CD4-positive, alpha-beta T cell treated with Interleukin-21 for 1 hour (primary cell): ENCODE data around the gene TMEM272.

Experiments used
- DNase-seq: peaks from one replicate; pipeline ENCODE4 v3.0.0-alpha.2; 2020

TMEM272 gene

DNA sequence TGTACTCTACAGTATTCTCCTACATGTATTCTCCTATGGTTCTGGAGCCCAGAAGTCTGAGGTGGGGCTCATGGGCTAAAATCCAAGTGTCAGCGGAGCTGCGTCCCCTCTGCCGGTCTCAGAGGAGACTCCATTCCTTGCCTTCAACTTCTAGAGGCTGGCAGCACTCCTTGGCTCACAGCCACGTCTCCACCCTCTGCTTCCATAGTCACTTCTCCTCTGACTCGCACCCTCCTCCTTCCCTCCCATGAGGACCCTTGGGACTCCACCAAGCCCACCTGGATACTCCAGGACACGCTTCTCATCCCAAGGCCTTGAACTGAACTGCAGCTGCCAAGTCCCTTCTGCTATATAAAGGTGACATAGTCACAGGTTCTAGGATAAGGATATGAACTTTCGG lies 68.8 kb downstream of the TMEM272 start:
- DNase-seq: no peak

DNA sequence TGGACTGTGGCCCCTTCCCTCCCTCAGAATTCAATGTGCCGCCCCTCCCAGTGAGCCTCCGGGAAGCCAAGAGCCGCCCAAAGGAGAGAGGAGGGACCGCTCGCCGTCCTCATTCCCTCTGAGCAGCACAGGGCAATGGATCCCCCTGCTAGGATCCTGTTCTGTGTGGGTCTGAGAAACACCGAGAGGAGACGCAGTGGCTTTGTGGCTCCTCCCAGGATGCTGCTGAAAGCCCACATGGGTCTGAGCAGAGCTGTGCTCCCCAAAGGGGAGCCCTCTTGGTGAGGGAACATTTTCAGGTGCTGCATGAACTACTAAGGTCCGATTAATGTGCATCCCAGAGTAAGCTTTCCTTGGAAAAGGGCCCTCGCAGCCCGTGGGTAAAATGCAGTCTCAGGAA lies 71.5 kb downstream of the TMEM272 start:
- no peak for DNase-seq

DNA sequence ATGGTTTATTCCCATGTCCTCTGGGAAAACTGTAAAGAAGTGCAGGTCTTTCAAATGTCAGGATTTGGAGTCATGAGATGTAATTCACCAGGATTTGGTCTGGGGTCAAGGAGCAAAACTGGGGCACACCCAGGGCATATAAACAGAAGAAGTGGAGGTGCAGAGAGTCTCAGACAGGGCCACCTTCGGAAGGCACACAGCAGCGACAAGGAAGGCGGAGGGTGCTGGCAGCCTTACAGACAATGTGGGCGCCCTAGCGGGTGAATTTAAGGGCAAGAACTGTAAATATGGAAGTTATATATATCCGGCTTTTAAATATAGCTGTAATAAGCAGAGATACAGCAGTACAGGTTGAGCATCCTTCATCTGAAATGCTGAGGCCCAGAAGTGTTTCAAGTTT lies 72.2 kb downstream of the TMEM272 start:
- DNase-seq: no peak

DNA sequence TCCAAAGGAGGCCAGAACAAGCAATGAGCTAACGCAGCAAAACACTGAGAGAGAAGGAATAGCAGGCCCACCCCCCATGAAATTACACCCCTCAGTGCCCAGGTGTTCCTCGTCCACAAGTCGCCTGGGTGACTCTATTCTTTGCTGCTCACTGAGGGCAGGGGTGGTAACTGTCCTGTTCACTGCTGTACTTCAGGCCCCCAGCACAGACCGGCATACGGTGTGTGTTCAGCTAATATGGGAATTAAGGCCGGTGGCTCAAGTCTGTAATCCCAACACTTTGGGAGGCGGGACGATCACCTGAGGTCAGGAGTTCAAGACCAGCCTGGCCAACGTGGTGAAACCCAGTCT lies 72.9 kb downstream of the TMEM272 start:
- no peak for DNase-seq

DNA sequence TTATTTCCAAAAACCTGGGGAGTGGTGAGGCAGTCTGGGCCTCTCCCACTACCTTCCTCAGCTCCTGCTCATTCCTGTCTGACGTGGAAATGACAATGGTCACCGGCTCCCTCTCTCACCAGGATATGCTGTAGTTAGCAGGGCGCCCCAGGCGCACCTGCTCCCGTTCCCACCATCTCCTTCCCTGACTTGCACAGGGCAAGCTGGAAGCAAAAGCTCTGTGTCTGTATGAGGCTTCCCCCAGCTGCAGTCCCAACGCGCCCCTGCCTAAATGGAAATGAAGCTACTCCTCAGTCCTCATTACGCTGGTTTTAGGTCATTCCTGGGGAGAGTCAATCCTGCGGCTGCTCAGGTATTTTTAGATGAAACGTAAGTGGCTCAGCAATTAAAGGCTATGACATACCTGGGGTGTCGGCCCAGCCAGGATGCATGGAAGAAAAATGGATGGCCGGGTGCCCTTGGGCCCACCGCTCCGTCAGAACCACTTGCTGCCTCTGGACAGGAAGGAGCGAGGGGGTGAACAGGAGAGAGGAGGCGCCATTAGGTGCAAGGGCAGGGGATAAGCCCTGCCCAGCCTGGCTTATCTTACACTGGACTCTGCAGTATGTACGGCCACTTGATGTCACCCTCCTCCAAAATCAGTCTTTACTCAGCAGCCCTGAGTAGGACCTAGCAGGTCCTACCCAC lies 73.4 kb downstream of the TMEM272 start:
- DNase-seq: no peak

DNA sequence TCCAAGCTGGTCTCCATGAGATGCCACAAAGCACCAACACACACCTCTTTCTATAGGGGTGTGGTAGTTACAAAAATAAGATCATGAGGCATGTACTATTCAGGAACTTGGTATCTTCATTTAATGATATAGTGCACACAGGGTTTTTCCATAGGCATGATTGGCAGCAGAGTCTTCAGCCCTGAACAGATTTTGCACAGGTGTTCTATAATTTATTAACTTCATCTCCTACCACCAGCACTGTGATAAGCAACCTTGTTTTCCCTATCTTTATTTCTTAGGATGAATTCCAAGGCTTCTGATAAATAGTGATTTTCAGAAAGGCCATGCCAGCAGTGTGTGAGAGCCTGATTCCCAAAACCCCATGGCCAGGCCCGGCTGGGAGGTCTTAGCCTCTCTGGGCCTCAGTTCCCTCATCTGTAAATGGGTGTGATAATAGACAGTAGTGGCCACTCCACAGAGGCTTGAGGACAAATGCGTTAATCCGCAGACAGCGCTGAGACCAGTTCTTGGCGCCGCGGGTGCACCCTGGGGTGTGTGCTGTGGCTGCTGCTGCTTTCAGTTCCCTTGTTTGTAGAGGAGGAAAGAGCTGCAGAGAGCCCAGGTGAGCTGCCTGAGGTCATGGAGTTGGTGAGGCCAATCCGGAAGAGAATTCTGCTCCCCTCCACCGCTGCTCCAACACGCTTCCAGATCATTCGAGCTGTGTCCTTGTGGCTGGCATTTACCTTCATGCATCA lies 74.1 kb downstream of the TMEM272 start:
- no peak for DNase-seq

DNA sequence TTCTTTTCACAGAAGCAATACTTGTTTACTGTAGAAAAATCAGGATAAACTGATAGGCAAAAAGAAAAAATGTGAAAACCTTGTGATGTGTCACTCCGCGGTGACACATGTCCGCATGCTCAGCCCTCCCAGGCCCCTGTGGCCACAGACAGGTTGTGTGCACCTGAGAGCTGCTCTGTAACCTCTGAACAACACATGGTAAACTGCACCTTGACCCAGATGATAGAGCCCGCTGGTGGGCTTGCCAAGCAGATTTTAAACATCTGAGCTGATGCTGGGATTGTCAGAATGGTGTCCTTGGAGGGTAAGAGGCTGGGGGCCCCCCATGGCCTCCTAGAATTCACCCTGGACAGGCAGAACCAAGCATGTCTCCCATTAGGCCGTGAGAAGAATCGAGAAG lies 74.8 kb downstream of the TMEM272 start:
- DNase-seq: no peak

DNA sequence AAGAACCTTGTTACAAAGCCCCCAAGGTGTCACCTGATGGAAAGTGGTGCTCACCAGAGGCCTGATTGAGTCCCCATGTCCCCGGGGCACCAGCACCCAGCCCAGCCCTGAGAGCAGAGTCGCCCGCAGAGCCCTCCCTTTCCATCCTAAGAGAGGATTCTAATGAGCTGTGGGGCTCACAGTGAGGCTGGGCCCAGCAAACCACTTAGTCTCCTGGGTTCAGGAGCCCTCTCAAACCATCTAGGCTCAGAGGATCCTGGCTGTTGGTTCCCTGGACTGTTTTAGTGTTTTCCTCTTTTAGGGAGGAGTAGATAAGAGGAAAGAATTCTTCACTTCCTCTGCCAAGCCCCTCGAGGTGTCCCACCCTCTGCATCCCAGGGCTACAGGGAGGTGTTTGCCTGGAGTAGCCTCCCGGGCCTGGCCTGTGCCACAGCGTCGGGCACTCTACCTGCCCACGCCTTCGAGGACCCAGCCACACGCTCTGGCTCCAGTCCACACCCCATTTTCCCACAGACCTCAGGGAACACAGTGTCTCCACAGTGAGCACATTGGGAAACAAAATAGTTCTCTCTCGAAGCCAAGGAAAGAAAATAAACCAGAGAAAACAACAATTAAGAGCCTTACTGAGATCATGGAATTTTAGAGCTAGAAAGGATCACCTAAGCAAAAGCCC lies 75.4 kb downstream of the TMEM272 start:
- DNase-seq: no peak

DNA sequence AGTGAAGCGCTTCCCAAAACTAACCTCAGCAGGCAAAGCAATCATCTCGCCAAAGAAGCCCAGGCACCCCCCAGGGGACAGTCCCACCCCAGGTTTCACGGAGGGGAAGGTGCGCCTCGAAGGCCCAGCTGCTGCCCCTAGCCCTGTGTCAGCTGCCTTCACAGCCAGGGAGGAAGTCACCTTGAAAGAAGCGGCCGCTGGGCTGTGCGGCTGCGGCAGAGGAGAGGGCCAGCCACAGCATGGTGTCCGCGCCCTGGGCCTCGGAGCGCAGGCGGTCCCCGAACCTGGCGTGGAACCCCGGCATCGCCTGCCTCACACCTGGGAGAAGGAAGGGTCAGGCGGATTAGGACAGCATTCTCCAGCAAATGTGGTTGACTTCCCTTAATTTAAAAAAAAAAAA lies 76.0 kb downstream of the TMEM272 start:
- DNase-seq: no peak

DNA sequence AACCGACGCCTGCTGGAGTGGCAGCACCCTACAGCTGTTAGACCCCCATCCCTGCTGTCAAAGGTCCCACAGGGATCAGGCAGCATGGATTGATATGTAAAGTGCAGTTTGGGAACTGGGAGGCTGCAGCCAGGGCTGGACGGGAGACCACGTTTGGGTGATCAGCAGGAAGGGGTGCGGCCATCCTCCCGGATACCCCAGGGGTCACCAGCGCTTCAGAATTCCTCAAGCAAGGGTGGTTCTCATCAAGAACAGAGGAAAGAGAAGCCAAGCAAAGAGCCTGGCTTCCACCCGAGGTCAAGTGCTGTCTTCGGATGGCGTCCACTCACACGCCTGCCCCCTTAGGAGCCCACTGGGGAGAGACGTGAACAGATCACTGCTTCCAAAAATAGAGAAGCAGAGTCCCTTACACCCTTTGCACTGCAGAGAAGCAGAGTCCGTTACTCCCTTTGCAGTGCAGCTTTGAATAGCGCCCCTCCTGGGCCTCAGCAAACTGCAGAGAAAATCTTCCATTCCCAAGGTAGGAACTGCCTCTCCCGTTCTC lies 76.5 kb downstream of the TMEM272 start:
- no peak for DNase-seq

DNA sequence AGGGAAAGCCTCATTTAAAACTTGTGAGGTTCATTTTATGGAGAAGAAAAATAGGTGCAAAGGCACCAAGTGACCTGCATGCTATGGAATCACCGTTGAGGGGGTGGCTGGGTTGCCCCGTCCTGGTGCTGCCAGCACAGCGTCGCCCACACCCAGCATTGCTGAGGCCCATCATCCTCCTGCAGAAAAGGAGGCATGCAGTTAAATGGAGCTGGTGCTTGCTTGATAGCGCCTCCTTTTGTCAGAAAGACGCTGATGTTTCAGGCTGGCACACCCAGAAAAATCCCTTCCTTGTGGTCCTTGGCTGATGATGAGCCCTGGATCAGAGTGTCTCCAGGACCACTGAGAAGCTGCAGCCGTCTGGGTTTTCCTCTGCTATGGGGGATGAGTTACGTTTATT lies 77.9 kb downstream of the TMEM272 start:
- peak; percentile 11 for DNase-seq

DNA sequence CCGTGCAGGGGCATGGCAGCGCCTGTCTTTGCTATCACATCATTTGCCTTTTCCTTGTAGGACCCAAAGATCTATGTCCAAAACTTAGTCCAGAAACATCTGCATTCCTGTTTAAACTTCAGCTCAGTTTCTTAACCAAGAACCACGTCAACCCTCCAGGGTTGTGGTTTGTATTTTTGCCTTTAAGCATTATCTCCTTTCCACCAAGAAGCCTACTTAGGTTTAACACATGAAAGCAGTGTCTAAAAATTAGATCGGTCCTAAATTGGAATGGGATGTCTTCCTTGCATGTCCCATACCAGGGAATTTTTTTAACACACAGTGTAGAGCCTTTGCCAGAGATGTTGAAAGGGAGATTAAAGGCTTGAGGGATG lies 79.8 kb downstream of the TMEM272 start:
- no peak for DNase-seq

DNA sequence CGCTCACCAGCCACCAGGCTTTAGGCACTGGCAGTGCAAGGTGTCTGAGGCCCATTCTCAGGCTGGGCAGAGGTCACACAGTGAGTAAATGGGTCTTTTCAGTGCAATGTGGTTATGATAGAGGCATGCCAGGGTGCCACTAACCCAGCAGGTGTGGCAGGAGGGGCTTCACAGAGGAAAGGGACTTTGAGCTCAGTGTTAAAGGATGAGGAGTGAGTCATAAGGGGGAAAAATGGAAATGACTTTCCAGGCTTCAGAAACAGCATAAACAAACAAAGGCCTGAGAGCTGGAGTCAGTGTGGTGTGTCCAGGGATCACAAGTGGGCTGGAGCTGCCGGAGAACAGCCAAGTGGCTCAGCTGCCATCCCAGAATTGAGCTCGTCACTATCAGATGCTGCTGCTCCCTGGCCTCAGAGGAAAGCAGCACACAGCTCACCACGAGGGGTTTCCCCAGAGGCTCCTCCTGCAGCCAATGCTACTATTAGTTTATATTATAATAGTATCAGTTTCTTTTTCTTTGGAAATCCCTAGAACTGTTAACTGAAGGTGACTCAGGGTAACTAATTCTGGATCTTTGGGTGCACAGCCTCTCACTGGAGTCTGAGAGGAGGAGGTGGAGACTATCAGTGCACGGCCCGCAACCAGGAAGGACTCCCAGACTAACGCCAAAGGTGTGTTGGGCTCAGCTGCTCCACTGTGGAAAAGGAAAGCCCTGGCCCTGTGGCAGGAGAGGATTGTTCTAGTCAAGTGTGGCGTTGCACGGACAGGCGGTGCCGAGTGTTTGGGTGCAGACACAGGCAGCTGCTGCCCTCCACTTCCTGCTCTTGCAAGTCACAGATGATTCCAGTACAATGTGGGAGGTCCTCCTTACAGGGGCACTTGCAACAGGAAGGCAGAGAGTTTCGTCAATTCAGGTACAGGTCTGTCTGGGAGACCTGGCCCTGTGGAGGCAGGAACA lies 80.5 kb downstream of the TMEM272 start:
- peak; percentile 63 for DNase-seq

DNA sequence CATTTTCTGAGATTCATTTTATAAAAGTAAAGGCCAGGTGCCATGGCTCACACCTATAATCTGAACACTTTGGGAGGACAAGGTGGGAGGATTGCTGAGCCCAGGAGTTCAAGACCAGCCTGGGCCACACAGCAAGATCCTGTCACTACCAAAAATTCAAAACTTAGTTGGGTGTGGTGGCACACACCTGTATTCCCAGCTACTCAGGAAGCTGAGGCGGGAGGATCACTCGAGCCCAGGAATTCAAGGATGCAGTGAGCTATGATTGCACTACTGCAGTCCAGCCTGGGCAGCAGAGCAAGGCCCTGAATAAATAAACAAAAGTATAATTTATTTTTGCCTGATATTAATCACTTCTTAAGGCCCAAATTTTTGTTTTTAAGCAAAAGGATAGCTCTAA lies 81.5 kb downstream of the TMEM272 start:
- DNase-seq: no peak
